H1 (cell line): Measurements from ENCODE around the gene CREB3L4. TPM values are rescaled to one million over a fixed set of nuclear protein-coding genes. Genes with fewer than 3 reads are reported as not detected.
A peak's percentile ranks its signal among the peaks of the same experiment; 100 is the strongest.

Experiments used
- ASH2L ChIP-seq: fragments of 200-600, 300-600 bp; sonication (generic); IDR thresholded peaks from one replicate; pipeline ENCODE4 v1.7.1; 2017; ENCODE audit warnings: low read length
- CREB1 ChIP-seq: IDR thresholded peaks from 2 replicates; pipeline ENCODE4 v1.6.1; 2012; ENCODE audit warnings: inconsistent platforms
- EGR1 ChIP-seq: IDR thresholded peaks from 2 replicates; pipeline ENCODE4 v1.6.1; 2011; ENCODE audit warnings: low read depth, low read length, borderline replicate concordance
- EP300 ChIP-seq, 2 experiments: IDR thresholded peaks; 1 replicate in 1 of 2; 2 replicates in 1 of 2; pipeline ENCODE4 v1.6.1; 2011 to 2012; ENCODE audit warnings: low read depth in 2 of 2, low read length in 2 of 2, mild to moderate bottlenecking in 2 of 2, borderline replicate concordance in 1 of 2, inconsistent platforms in 1 of 2, moderate library complexity in 1 of 2
- FOSL1 ChIP-seq: IDR thresholded peaks from 2 replicates; pipeline ENCODE4 v1.6.1; 2011; ENCODE audit warnings: mild to moderate bottlenecking, low read depth, low read length, moderate library complexity; ENCODE audit not compliant: insufficient read depth
- KDM4A ChIP-seq: IDR thresholded peaks from one replicate; pipeline ENCODE4 v1.7.1; 2012; ENCODE audit warnings: low read depth, mild to moderate bottlenecking, moderate library complexity, low read length, inconsistent platforms; ENCODE audit not compliant: severe bottlenecking
- POLR2A ChIP-seq, 2 experiments: IDR thresholded peaks; 1 replicate in 1 of 2; 2 replicates in 1 of 2; pipeline ENCODE4 v1.6.1; 2011; ENCODE audit warnings: low read depth in 2 of 2, low read length in 2 of 2, mild to moderate bottlenecking in 2 of 2; ENCODE audit errors: control extremely low read depth in 1 of 2
- POLR2AphosphoS5 ChIP-seq: IDR thresholded peaks from 2 replicates; pipeline ENCODE4 v1.6.1; 2011; ENCODE audit warnings: low read depth, low read length
- RBBP5 ChIP-seq: IDR thresholded peaks from 2 replicates; pipeline ENCODE4 v1.7.1; 2012; ENCODE audit warnings: low read depth, mild to moderate bottlenecking, inconsistent platforms, low read length, moderate library complexity, borderline replicate concordance
- RNF2 ChIP-seq: fragments of 200-900, 300-1000 bp; sonication (generic); IDR thresholded peaks from 2 replicates; pipeline ENCODE4 v1.7.1; 2016; ENCODE audit warnings: borderline replicate concordance, low read depth, mild to moderate bottlenecking, antibody characterized with exemption, low read length; ENCODE audit not compliant: poor library complexity, severe bottlenecking; ENCODE audit errors: missing control alignments
- SAP30 ChIP-seq: fragments of 300-600 bp; sonication (generic); IDR thresholded peaks from 2 replicates; pipeline ENCODE4 v1.7.1; 2012; ENCODE audit warnings: low read length, moderate library complexity, mild to moderate bottlenecking, inconsistent platforms; ENCODE audit not compliant: insufficient read depth, insufficient replicate concordance
- SIN3A ChIP-seq, 2 experiments: IDR thresholded peaks in 1 of 2; conservative IDR thresholded peaks in 1 of 2; 2 replicates each; pipeline ENCODE4 v1.6.1; 2011 to 2012; ENCODE audit warnings: low read length in 2 of 2, improper control_type of control experiment in 1 of 2, low read depth in 1 of 2, mild to moderate bottlenecking in 1 of 2
- SIX5 ChIP-seq: IDR thresholded peaks from 2 replicates; pipeline ENCODE4 v1.6.1; 2011; ENCODE audit warnings: mild to moderate bottlenecking, low read depth, low read length
- SP1 ChIP-seq: IDR thresholded peaks from 2 replicates; pipeline ENCODE4 v1.6.1; 2011; ENCODE audit warnings: low read depth, low read length
- TBP ChIP-seq: IDR thresholded peaks from 2 replicates; pipeline ENCODE4 v1.6.1; 2011; ENCODE audit warnings: low read depth, low read length, improper control_type of control experiment
- TCF12 ChIP-seq: IDR thresholded peaks from 2 replicates; pipeline ENCODE4 v1.6.1; 2011; ENCODE audit warnings: low read depth, mild to moderate bottlenecking, low read length
- YY1 ChIP-seq: IDR thresholded peaks from 2 replicates; pipeline ENCODE4 v1.6.1; 2011; ENCODE audit warnings: low read depth, mild to moderate bottlenecking, low read length
- polyA plus RNA-seq, 7 experiments: library from polyadenylated mRNA; depleted of rRNA in 3 of 7; stranded (reverse) in 5 of 7; unstranded in 2 of 7; fragments of >200 nt in 5 of 7; fragments of 200-250 nt in 2 of 7; gene quantifications; 1 replicate in 5 of 7; 2 replicates in 1 of 7; 4 replicates in 1 of 7; pipeline versions ENCODE4 v1.2.1 to v1.2.3, GENCODE V29; 2011 to 2013; ENCODE audit warnings: missing spikeins in 2 of 7, mixed read lengths in 2 of 7
- total RNA-seq: library from RNA; stranded (reverse); fragmentation: NEBNext Ultra II Directional; extraction: Animal tissue kit (Norgen Biotek cat#: 25700); gene quantifications from 2 replicates; pipeline ENCODE4 v1.2.1, GENCODE V29; 2021
- TF ChIP-seq, protein P1 (sequence below): IDR thresholded peaks from 2 replicates; pipeline ENCODE4 v1.6.1; 2012; ENCODE audit warnings: low read length, inconsistent platforms

The CREB3L4 gene
- total and polyA plus RNA-seq, 2 of the 8 experiments (the other 6 are each of a cell fraction or from before 2014, with no cell fraction given): 34.4 to 54.0 TPM

DNA sequence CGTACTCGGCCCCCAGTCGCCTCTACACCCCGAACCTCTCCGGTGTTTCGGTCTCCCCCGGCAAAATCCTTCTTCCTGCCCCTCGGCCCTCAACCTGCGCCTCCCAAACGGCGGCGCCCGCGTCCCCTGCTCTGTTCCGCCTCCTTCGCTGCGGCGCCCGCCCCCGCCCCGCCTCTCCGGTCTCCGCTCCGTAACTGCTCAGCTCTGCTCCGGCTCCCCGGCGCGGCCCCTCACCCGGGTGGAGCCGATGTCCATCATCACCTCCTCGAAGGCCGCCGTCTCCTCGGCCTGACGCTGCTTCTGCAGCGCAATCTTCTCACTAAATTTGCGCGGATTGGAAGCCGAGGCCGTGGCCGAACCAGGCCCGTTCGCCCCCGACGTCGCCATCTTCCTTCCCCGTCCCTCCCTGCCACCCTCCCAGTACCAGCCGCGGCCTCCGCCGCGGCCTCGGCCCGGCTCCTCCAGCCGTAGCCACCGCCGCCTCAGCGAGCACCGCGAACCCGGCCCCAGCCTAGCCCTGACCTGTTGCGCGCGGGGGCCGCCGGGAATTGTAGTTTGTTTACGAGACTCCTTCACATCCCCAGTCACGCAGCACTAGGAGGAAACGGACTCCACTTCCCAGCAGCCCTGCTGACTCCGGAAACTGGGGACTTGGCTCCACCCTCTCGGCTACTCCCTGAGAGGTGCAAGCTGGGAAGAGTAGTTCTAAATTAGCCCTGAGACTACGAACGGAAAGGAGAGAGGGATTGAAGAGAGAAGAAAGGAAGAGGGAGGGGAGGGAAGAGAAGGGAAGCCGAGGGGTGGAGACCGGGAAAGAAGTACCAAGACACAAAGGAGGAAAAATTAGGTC lies 9.4 kb upstream of the CREB3L4 start, which contains the start of gene CRTC2 (continued):
- TF ChIP-seq SP1: peak; percentile 66; the same call in 1 of the 2 replicates
- TF ChIP-seq POLR2AphosphoS5: peak; percentile 79
- 0 out of 3 replicates have a peak, but pooled peaks of 1 of the 2 experiments have one; percentile 13 for TF ChIP-seq EP300 (IDR thresholded peaks at IDR 0.05; ENCODE audit: borderline replicate concordance in 1 of 2, low read depth in 2 of 2, low read length in 2 of 2)
- no peak for TF ChIP-seq FOSL1
- peak; percentile 13 to 91; a peak in 3 of 4 replicates for TF ChIP-seq SIN3A (conservative IDR thresholded peaks at IDR 0.05 in 1 of 2, IDR thresholded peaks at IDR 0.05 in 1 of 2; ENCODE audit: low read depth in 1 of 2, low read length in 2 of 2)
- TF ChIP-seq SAP30: no peak
- peak; percentile 30 for TF ChIP-seq KDM4A
- TF ChIP-seq TCF12: no peak
- TF ChIP-seq CREB1: peak; percentile 75
- TF ChIP-seq EGR1: peak; percentile 29; the same call in 1 of the 2 replicates
- TF ChIP-seq YY1: peak; percentile 76
- peak; percentile 83 for TF ChIP-seq ASH2L
- peak; percentile 99 for TF ChIP-seq SIX5
- TF ChIP-seq TBP: peak; percentile 67
- TF ChIP-seq, protein P1, sequence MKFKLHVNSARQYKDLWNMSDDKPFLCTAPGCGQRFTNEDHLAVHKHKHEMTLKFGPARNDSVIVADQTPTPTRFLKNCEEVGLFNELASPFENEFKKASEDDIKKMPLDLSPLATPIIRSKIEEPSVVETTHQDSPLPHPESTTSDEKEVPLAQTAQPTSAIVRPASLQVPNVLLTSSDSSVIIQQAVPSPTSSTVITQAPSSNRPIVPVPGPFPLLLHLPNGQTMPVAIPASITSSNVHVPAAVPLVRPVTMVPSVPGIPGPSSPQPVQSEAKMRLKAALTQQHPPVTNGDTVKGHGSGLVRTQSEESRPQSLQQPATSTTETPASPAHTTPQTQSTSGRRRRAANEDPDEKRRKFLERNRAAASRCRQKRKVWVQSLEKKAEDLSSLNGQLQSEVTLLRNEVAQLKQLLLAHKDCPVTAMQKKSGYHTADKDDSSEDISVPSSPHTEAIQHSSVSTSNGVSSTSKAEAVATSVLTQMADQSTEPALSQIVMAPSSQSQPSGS: peak; percentile 71
- TF ChIP-seq RNF2: no peak
- TF ChIP-seq RBBP5: peak; percentile 70; the same call in 1 of the 2 replicates
- TF ChIP-seq POLR2A (IDR thresholded peaks at IDR 0.05; ENCODE audit: control extremely low read depth in 1 of 2, low read depth in 2 of 2, low read length in 2 of 2): peak in 1 of 2 experiments; percentile 37; a peak in 2 of 3 replicates
